HAP-1 (cell line): ENCODE measurements around the gene OR2H1.

ENCODE experiments used
- DNase-seq, 2 experiments: peaks; one replicate each; pipeline ENCODE4 v3.0.0-alpha.2; 2016 to 2020; ENCODE audit warnings: low spot score in 2 of 2
- H3K27me3 ChIP-seq: fragments of 250-450 bp; sonication (Bioruptor Pico); 2 replicates; pipeline ENCODE4 v1.5.1; 2020; ENCODE audit warnings: low read depth, mild to moderate bottlenecking, moderate library complexity
- H3K36me3 ChIP-seq: fragments of 250-450 bp; sonication (Bioruptor Pico); replicated peaks from 2 replicates; pipeline ENCODE4 v1.5.1; 2020; ENCODE audit warnings: mild to moderate bottlenecking
- H3K4me1 ChIP-seq: fragments of 250-450 bp; sonication (Bioruptor Pico); 2 replicates; pipeline ENCODE4 v1.5.1; 2020; ENCODE audit warnings: mild to moderate bottlenecking
- H3K4me3 ChIP-seq: fragments of 250-450 bp; sonication (Bioruptor Pico); 2 replicates; pipeline ENCODE4 v1.5.1; 2020; ENCODE audit warnings: mild to moderate bottlenecking, moderate library complexity
- H3K9me3 ChIP-seq: fragments of 250-450 bp; sonication (Bioruptor Pico); 2 replicates; pipeline ENCODE4 v1.5.1; 2020; ENCODE audit warnings: mild to moderate bottlenecking, moderate library complexity
- in situ Hi-C: fragments of 300-500 bp; cut with MboI; formaldehyde crosslinking; loops from 3 replicates; pipeline ENCODE4 v1.14.3; 2020; ENCODE audit warnings: low sequenced_read_pairs, inconsistent platforms, mixed read lengths

Gene OR2H1

DNA sequence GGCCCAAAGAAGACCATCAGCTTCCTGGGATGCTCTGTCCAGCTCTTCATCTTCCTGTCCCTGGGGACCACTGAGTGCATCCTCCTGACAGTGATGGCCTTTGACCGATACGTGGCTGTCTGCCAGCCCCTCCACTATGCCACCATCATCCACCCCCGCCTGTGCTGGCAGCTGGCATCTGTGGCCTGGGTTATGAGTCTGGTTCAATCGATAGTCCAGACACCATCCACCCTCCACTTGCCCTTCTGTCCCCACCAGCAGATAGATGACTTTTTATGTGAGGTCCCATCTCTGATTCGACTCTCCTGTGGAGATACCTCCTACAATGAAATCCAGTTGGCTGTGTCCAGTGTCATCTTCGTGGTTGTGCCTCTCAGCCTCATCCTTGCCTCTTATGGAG is 5.1 kb downstream of the OR2H1 start:
- DNase-seq, result no peak
- in situ Hi-C loops, result no loop called here
- H3K4me3 ChIP-seq, result no peak overlapping the region
- H3K27me3 ChIP-seq, result no peaks in the 10 kb centered on the region
- no peaks in the 10 kb centered on the region for H3K9me3 ChIP-seq
- H3K4me1 ChIP-seq, result no peaks in the 10 kb centered on the region
- H3K36me3 ChIP-seq, result no peaks in the 10 kb centered on the region

DNA sequence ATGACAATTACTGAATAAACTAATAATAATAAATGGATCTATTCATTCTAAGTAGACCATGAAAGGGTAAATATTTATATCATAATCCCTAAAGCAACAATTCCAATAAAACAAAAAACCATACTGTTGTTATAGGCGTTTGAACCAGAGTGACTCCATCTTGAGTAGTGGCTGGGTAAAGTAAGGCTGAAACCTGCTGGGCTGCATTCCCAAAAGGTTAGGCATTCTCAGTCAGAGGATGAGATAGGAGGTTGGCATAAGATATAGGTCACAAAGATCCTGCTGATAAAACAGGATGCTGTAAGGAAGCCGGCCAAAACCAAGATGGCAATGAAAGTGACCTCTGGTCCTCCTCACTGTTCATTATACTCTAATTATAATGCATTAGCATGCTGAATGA is 8.3 kb downstream of the OR2H1 start:
- Histone ChIP-seq H3K36me3 (no peaks in the 10 kb centered on the region), H3K4me1 (no peaks in the 10 kb centered on the region), H3K9me3 (no peaks in the 10 kb centered on the region), H3K27me3 (no peaks in the 10 kb centered on the region), H3K4me3 (no peak overlapping the region)
- in situ Hi-C loops, result no loop called here
- no peak for DNase-seq

DNA sequence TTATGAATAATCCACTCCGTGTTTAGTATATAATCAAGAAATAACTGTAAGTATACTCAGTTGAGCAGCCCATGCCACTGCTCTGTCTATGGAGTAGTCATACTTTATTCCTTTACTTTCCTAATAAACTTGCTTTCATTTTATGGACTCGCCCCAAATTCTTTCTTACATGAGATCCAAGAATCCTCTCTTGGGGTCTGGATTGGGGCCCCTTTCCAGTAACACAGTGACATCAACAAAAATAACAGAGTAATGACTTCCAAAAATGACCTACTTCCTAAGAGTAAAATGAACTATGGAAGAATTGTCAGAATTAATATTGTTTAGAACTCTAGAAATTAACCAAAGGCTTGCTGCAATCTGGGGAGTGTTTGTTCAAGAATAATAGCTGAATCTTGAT is 8.8 kb downstream of the OR2H1 start:
- no peak overlapping the region for H3K4me3 ChIP-seq
- H3K27me3 ChIP-seq, result no peaks in the 10 kb centered on the region
- no peaks in the 10 kb centered on the region for H3K4me1 ChIP-seq
- H3K36me3 ChIP-seq, result no peaks in the 10 kb centered on the region
- in situ Hi-C loops, result no loop called here
- H3K9me3 ChIP-seq, result no peaks in the 10 kb centered on the region
- no peak for DNase-seq

DNA sequence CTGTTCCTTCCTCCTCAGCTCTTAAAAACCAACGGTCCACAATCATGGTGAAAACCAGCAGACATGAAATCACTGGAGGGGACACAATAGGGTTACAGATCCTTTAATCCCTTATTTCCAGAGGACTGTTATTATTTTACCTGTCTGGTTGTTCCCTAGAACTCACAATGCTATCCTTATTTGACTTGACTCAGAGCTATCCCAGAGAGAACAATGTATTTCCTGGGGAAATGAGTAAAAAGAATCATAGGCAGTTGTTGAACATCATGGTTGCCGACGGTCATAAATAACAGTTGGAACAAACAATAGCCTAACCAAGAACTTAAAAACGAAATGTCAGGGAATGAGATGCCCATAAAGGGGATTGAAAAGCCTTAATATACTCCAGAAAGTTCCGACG is 9.3 kb downstream of the OR2H1 start:
- DNase-seq, result no peak
- Histone ChIP-seq H3K9me3 (no peaks in the 10 kb centered on the region), H3K27me3 (no peaks in the 10 kb centered on the region), H3K36me3 (no peaks in the 10 kb centered on the region), H3K4me1 (no peaks in the 10 kb centered on the region), H3K4me3 (no peak overlapping the region)
- in situ Hi-C loops, result no loop called here

DNA sequence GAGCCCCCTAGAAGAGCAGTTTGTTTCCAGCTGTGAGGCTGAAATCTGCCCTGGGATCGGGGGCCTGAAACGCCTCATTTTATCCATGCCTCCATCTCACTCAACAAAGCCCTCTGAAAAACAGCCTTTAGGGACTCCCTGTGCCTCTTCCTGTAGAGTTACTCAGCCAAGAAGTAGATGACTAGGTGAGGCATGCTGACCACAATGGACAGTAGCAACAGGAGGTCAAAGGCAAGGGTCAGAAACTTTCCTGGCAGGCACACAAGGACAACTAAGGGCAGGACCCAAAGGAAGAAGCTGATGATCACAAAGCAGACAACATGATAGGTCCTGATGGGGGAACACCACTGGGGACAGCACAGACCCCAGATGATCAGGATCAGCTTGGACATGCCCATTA is 18.0 kb downstream of the OR2H1 start:
- no peaks in the 10 kb centered on the region for H3K36me3 ChIP-seq
- H3K4me1 ChIP-seq, result no peaks in the 10 kb centered on the region
- in situ Hi-C loops, result no loop called here
- no peaks in the 10 kb centered on the region for H3K27me3 ChIP-seq
- H3K4me3 ChIP-seq, result no peak overlapping the region
- no peaks in the 10 kb centered on the region; the same call in 1 of the 2 replicates for H3K9me3 ChIP-seq
- DNase-seq, result no peak

DNA sequence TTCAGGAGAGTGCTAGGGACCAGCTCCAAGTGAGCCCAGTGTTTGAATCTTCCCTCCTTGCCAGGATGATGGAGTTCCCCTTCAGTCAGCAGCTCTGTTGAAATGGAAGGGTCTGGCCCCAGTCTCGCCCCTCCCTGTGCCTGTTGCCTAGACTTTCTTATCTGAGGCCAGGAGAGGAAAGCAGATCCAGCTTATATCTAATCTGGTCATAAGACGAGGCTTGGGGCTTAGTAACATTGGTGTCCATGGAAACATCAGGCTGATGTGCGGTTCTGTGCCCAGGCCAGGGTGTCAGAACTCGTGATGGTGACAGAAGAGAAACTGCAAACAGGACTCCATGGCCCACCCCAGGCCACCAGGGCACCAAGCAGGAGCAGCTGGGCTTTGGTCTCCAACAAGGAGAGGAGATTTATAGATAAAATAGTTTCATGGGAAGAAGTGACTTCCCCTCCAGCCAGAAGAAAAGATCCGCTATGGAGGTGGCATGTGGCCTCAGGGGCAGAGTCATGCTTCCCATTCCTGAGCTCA is 21.0 kb downstream of the OR2H1 start:
- Histone ChIP-seq H3K4me1 (no peaks in the 10 kb centered on the region), H3K4me3 (no peak overlapping the region), H3K36me3 (no peaks in the 10 kb centered on the region), H3K27me3 (no peaks in the 10 kb centered on the region), H3K9me3 (no peaks in the 10 kb centered on the region; the same call in 1 of the 2 replicates)
- in situ Hi-C loops, result no loop called here
- no peak for DNase-seq

DNA sequence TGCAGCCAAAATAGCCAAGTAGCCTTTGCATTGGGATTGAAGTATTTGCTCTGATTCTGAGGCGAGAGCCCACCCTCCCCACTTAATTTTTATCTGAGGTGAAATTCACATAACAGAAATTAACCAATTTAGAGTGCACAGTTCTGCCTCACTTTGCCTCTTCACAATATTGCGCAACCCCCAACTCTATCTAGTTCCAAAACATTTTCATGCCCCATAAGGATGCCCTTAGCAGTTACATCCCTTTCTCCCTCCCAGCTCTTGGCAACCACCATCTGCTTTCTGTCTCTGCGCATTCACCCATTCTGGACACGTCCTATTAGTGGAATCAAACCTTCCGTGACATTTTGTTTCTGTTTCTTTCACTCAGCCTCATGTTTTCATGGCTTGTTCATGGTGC is 21.8 kb downstream of the OR2H1 start:
- DNase-seq, result no peak
- no peaks in the 10 kb centered on the region for H3K27me3 ChIP-seq
- in situ Hi-C loops, result no loop called here

DNA sequence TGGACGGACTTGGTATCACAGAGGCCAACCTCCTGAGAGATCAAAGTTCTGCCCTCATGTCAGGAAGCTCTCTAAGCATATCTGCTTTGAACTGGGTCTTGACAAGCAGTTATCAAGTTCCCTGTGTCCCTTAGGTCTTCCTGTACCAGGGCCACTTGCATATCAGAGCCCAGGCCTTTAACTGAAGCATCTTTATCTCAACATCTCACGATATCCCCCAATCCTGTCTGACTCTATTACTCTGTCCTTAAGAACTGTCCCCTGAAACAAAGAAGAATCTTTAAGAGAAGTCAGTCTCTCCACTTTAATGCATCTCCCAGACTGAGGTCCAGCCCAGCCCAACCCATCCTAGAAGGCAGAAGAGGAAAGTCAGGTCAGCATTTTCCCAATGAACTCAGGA is 22.6 kb downstream of the OR2H1 start:
- in situ Hi-C loops, result no loop called here
- no peak for DNase-seq
- Histone ChIP-seq H3K27me3 (no peaks in the 10 kb centered on the region), H3K36me3 (no peaks in the 10 kb centered on the region), H3K4me1 (no peaks in the 10 kb centered on the region), H3K9me3 (no peaks in the 10 kb centered on the region; the same call in 1 of the 2 replicates), H3K4me3 (no peak overlapping the region)

More for the DNA sequence above, 21.8 kb downstream of the OR2H1 start:
- Histone ChIP-seq H3K4me1 (no peaks in the 10 kb centered on the region), H3K4me3 (no peak overlapping the region), H3K9me3 (no peaks in the 10 kb centered on the region; the same call in 1 of the 2 replicates), H3K36me3 (no peaks in the 10 kb centered on the region)

DNA sequence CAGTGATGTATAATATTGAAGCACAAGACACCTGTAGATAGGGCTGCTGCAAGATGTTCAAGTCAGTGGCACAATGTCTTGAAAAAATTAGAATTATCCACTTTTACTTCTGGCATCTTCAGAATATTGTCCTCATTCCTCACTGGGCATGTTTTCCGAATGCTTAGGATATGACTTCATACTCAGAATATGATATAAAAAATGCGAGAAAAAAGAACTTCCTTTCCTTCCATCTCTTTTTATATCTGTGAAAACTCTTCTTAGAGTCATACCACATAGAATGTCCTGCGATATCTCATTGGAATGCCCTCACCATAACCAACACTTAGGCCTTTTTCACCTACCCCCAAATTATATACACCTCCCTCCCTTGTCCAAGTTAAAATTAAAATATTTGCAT is 26.2 kb downstream of the OR2H1 start:
- Histone ChIP-seq H3K36me3 (no peaks in the 10 kb centered on the region), H3K9me3 (no peaks in the 10 kb centered on the region; the same call in 1 of the 2 replicates), H3K4me1 (no peaks in the 10 kb centered on the region), H3K4me3 (no peak overlapping the region), H3K27me3 (no peaks in the 10 kb centered on the region)
- no peak for DNase-seq
- in situ Hi-C loops, result no loop called here

DNA sequence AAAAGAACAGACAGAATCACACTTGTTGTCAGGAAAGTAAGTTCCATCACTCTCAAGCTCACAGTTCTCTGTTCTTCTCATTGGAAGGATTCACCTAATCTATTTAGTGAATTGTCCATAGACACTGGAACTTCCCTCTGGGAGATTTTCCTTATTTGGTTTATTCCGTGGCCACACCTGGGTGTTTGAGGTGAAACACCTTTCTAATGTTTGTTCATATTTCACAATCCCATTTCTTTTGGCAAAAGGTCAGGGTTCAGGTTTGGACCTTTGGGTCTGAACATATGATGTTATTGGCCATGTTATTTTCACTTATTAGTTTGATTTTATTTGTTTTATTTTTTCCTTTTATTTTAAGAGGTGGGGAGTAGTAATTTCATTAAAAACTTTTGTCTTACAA is 26.8 kb downstream of the OR2H1 start:
- in situ Hi-C loops, result no loop called here
- no peaks in the 10 kb centered on the region for H3K36me3 ChIP-seq

DNA sequence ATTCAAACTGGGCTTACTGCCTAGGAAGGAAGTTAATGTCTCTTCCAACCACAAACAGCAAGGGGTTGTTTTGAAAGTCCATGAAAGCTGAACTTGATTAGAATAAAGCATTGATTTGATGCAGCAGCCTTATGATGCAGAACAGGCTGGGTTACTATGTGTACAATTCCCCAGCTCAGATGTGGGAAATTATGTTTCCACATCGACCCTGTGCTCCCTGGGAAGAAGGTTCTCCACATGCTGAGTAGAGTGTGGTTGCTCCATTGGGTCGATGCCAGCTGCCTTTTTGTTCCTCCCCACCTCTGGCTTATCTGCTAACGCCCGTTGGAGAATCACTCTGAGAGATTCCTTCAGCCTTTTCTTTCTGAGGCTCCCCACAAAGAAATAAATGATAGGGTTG is 29.6 kb downstream of the OR2H1 start:
- Histone ChIP-seq H3K9me3 (no peaks in the 10 kb centered on the region), H3K36me3 (no peaks in the 10 kb centered on the region), H3K27me3 (no peaks in the 10 kb centered on the region), H3K4me3 (no peak overlapping the region), H3K4me1 (no peaks in the 10 kb centered on the region)
- DNase-seq, result no peak
- in situ Hi-C loops, result no loop called here

More for the DNA sequence above, 26.8 kb downstream of the OR2H1 start:
- no peak overlapping the region for H3K4me3 ChIP-seq
- no peaks in the 10 kb centered on the region for H3K27me3 ChIP-seq
- no peaks in the 10 kb centered on the region for H3K4me1 ChIP-seq
- no peaks in the 10 kb centered on the region; the same call in 1 of the 2 replicates for H3K9me3 ChIP-seq
- no peak for DNase-seq

DNA sequence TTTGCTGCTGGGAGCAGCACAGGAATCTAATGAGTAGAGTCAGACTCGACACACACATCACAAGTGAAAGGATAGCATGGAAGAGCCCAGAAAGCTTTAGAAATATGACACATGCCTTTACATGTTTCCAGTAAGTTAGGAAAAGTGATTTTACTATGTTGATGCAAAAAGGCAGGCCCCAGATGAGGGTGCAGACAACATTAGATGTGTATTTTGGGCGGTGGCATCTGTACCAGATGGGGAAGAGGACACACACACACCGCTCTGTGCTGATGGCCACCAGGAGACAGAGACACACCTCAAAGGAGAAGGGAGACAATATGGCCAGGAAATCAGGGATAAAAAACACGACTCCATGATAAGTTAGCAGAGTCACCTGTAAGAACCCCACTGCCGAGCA is 30.2 kb downstream of the OR2H1 start:
- no peaks in the 10 kb centered on the region for H3K36me3 ChIP-seq
- H3K9me3 ChIP-seq, result no peaks in the 10 kb centered on the region
- DNase-seq, result no peak
- no peak overlapping the region for H3K4me3 ChIP-seq
- H3K27me3 ChIP-seq, result no peaks in the 10 kb centered on the region
- in situ Hi-C loops, result no loop called here
- H3K4me1 ChIP-seq, result no peaks in the 10 kb centered on the region

DNA sequence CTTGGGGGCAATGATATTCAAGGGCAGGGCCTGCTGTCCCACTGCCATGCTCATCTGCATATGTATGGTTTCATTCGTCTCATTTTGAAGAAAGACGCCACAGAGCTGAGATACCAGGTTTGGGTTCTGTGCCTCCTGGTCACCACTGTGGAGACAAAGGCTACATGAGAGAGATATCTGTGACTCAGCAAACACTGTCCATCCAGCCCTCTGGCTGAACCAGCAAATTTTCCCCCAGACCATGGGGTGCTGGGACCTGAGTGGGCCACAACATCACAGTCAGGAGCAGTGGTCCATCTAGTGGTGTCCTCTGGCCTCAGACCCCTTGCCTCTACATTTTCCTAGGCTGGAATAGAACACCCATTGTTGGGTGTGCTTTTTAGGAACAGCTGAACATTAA is 30.7 kb downstream of the OR2H1 start, which contains the start of gene MAS1L:
MAS1L (minus strand) TSS at position 297 of the 400 bp plus-strand sequence; CDS start at position 243, 54 bp downstream.
- no peaks in the 10 kb centered on the region for H3K36me3 ChIP-seq
- no peaks in the 10 kb centered on the region for H3K27me3 ChIP-seq
- DNase-seq, result no peak
- H3K4me3 ChIP-seq, result no peak within 1 kb of the TSS
- no peaks in the 10 kb centered on the region for H3K4me1 ChIP-seq
- in situ Hi-C loops, result no loop called here
- H3K9me3 ChIP-seq, result no peaks in the 10 kb centered on the region

DNA sequence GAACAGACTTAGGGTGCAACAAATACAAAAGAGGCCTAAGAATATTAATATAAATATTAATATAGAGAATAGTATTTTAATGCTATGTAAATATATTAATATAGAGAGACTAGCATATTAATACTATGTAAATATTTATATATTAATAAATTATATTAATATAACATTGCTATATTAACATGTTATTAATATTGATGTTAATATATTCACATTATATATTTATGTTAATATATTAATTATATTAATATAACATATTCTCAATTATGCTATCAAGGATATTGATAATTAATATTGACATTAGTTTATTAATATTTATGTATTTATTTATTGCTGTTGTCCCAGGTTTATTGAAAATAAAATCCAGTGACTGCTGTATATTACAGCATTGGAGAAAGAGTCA is 31.9 kb downstream of the OR2H1 start:
- in situ Hi-C loops, result no loop called here
- Histone ChIP-seq H3K36me3 (no peaks in the 10 kb centered on the region), H3K9me3 (no peaks in the 10 kb centered on the region), H3K4me3 (no peak overlapping the region), H3K4me1 (no peaks in the 10 kb centered on the region), H3K27me3 (no peaks in the 10 kb centered on the region)
- no peak for DNase-seq

DNA sequence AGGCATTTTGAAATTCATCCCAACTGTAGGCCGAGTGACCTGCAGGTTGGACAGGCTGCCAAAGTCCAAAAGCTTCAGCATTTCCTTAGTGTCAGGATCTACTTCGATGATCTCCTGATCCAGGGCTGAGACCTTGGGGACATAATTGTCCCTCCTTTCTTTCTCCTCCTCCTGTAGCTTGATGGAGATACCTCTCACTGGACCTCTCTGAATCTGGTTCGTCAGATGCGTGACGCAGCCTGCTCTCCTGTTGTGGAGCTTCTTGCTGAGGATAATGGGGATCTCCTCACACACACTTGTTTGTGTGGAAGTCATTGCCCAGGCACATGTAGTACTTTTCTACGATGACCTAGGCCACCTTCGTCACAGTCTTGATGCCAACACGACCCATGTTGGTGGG is 32.3 kb downstream of the OR2H1 start:
- DNase-seq, result no peak
- H3K27me3 ChIP-seq, result no peaks in the 10 kb centered on the region
- no peaks in the 10 kb centered on the region for H3K4me1 ChIP-seq
- no peaks in the 10 kb centered on the region for H3K9me3 ChIP-seq
- in situ Hi-C loops, result no loop called here
- H3K36me3 ChIP-seq, result no peaks in the 10 kb centered on the region
- no peak overlapping the region for H3K4me3 ChIP-seq
